Stimulated activated CD4-positive, alpha-beta T cell treated with anti-CD3 and anti-CD28 coated beads, Interleukin-15, amount 100 ng/mL, for 24 hours (primary cell): ENCODE measurements around the gene ARL17A.
"Not testable (repeated sequence)": the region's sequence is repeated elsewhere in the genome, so short reads cannot be mapped to it uniquely, and the experiment has no call there.

Source experiments
- DNase-seq: peaks from one replicate; pipeline ENCODE4 v3.0.0-alpha.2; 2020

Gene ARL17A

GRCh38 chr17:46534716-46535115, 44.8 kb downstream of the ARL17A start:
- not testable (repeated sequence) for DNase-seq

GRCh38 chr17:46512168-46512567, 67.3 kb downstream of the ARL17A start, which contains the start of gene LRRC37A2:
Gene LRRC37A2, plus strand, starts transcription at chr17:46512468. Its CDS starts 245 bp downstream, at chr17:46512713.
- not testable (repeated sequence) for DNase-seq

GRCh38 chr17:46505896-46506295, 73.6 kb downstream of the ARL17A start:
- DNase-seq, result not testable (repeated sequence)

- DNase-seq, result not testable (repeated sequence)
Observed at GRCh38 chr17:46499437-46500139, 79.9 kb downstream of the ARL17A start.

- DNase-seq, result not testable (repeated sequence)
Observed at GRCh38 chr17:46492021-46492420, 87.5 kb downstream of the ARL17A start.

GRCh38 chr17:46481310-46481709, 98.2 kb downstream of the ARL17A start:
- DNase-seq, result not testable (repeated sequence)

- DNase-seq, result not testable (repeated sequence)
Observed at GRCh38 chr17:46478823-46479222, 100.7 kb downstream of the ARL17A start.

- not testable (repeated sequence) for DNase-seq
Observed at GRCh38 chr17:46475583-46475982, 103.9 kb downstream of the ARL17A start.

GRCh38 chr17:46474489-46474888, 105.0 kb downstream of the ARL17A start:
- not testable (repeated sequence) for DNase-seq

- DNase-seq, result not testable (repeated sequence)
Observed at GRCh38 chr17:46467618-46468017, 111.9 kb downstream of the ARL17A start.
